ENCODE measurements around the gene PSMB5. TPM values are rescaled to one million over a fixed set of nuclear protein-coding genes. Genes with fewer than 3 reads are reported as not detected.

Gene PSMB5
- total and polyA plus RNA-seq, 9 of the 15 experiments (the other 6 are each of a cell fraction or from before 2014, with no cell fraction given), result 198 to 1,870 (median 269) TPM

DNA sequence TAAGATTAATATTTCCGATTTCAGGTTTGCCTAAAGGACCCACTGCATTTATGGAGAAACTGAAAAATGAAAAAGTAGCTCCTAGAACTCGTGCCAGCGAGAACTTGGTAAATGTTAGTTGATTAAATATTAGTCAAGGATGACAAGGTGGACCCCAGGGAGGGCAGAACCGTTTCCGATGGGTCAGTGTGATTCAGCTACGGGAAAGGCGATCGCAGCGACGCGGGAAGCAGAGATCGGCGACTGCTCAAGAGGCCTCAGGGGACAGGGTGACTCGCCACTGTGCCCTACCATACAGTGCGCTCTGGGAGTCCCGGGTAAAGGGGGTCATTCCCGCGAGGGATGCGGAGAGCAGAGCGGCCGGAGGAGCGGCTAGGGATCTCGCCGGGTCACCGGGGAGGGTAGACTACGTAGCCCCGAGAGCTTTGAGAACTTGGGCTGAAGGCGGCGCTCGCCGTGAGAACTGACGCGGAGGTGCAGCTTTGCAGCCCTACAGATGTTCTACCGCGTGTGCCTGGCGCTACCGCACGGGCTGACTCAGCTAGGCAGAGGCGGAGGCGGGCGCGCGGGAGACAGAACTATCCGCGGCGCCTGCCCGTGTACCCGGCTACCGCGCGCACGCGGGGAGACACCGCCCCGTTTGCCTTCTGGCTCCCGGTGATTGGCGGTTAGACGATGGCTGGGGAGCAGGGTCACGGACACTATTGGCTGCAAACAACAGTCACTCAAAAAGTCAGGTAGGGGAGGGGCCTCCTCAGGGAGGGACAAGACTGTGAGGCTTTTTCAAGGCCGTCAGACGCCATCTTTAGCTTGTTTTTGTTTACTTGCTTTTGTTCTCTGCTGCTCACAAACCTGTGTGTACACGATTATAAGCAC is 27.9 kb downstream of the PSMB5 start (continued):
- TF ChIP-seq ZNF592 (IDR thresholded peaks at IDR 0.05), result no peak
- TF ChIP-seq ZBTB33 (CRISPR knock-in tag; IDR thresholded peaks at IDR 0.05), result peak; percentile 64; the same call in 1 of the 2 replicates
- no peak for TF ChIP-seq ZNF253 (CRISPR knock-in tag; conservative IDR thresholded peaks at IDR 0.05)
- no peak for TF ChIP-seq IRF9 (tag; IDR thresholded peaks at IDR 0.05)
- no peak for TF ChIP-seq ZBTB43 (CRISPR knock-in tag; IDR thresholded peaks at IDR 0.05)
- no peak for TF ChIP-seq RBM15 (IDR thresholded peaks at IDR 0.05; ENCODE audit: insufficient read depth, low read length)
- no peak for TF ChIP-seq HOXB6 (CRISPR knock-in tag; IDR thresholded peaks at IDR 0.05; ENCODE audit: borderline replicate concordance)
- no peak for TF ChIP-seq ZNF76 (CRISPR knock-in tag; IDR thresholded peaks at IDR 0.05; ENCODE audit: borderline replicate concordance)
- TF ChIP-seq, protein P1, sequence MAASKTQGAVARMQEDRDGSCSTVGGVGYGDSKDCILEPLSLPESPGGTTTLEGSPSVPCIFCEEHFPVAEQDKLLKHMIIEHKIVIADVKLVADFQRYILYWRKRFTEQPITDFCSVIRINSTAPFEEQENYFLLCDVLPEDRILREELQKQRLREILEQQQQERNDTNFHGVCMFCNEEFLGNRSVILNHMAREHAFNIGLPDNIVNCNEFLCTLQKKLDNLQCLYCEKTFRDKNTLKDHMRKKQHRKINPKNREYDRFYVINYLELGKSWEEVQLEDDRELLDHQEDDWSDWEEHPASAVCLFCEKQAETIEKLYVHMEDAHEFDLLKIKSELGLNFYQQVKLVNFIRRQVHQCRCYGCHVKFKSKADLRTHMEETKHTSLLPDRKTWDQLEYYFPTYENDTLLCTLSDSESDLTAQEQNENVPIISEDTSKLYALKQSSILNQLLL (CRISPR knock-in tag; IDR thresholded peaks at IDR 0.05; ENCODE audit: borderline replicate concordance), result no peak
- no peak for TF ChIP-seq ZKSCAN3 (CRISPR knock-in tag; IDR thresholded peaks at IDR 0.05)
- no peak for TF ChIP-seq CREBBP (IDR thresholded peaks at IDR 0.05; ENCODE audit: low read depth, low read length)
- TF ChIP-seq ZNF398 (CRISPR knock-in tag; IDR thresholded peaks at IDR 0.05), result no peak
- TF ChIP-seq ZNF561 (CRISPR knock-in tag; conservative IDR thresholded peaks at IDR 0.05), result no peak
- peak; percentile 94 for TF ChIP-seq CXXC5 (CRISPR knock-in tag; IDR thresholded peaks at IDR 0.05)
